GM21367 (cell line): Measurements from ENCODE around the gene EML2.
A peak's percentile ranks its signal among the peaks of the same experiment; 100 is the strongest.

Experiments
- ATAC-seq: cut with Tn5 transposase; IDR thresholded peaks from one replicate; pipeline ENCODE4 v1.9.1; 2021; ENCODE audit not compliant: unreplicated experiment

The EML2 gene

DNA sequence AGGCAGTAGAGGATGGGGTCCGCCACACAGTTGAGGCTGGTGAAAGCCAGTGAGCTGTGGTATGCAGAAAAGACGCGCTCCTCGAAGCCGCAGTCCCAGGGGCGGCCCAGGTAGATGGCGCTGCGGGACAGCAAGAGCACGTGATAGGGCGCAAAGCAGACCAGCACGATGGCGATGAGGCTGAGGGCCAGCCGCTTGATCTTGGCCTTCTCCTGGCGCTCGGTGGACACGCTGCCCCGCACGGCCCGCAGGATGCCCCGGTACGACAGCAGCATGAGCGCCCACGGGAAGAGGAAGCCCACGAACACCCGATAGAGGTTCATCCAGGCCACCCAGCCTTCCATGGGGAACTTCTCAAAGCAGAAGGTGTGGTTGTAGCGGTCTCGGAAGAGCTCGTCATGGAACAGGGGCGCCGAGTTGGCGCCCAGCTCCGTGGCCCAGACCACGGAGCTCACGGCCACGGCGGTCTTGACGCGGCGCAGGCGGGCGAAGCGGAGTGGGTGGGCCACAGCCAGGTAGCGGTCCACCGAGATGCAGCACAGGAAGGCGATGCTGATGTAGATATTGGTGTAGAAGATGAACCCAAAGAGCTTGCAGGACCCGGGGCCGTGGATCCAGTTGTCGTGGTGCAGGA, 48.1 kb downstream of the EML2 start:
- ATAC-seq, result no peak

DNA sequence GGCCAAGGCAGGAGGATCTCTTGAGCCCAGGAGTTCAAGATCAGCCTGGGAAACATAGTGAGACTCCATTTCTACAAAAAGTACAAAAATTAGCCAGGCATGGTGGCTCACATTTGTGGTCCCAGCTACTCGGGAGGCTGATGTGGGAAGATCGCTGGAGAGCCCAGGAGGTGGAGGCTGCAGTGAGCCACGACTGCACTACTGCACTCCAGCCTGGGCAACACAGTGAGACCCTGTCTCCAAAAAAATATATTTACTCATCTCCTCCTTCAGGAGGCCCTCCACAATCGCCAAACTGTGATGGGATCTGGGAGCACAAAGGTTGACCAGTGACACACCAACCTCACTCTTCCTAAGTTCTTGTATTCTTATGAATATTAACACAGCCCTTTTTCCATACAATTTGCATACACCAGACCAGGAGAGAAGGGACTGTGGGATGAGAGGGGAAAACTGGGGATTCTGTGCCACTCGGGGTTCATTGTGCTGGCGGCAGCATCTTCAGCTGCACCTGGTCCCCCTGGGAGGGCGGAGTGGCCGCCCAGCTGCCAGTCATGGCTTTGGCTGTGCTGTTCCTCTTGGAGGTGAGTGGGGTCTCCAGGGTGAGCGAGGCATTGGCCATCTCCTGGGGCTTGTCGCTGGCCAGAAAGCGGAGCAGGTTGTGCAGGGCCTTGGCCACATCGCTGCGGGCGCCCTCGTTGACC, 48.7 kb downstream of the EML2 start:
- ATAC-seq, result no peak

DNA sequence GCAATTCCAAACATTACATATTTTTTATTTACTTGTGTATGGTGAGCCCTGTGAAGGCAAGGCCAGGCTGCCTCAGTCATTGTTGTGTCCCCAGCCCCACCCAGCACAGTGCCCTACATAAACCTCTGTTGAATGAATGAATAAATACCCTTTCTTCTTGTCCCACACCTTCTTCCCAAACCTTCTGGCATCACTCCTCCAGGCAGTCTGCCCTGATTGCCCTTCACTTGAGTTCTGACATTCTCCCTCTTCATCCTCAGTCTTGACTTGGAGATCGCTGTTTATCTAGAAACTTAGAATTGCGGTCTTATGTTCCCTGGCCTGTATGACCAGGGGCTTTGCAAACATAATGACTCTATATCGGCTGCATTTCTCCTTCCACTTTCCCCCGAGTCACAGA, 49.4 kb downstream of the EML2 start:
- ATAC-seq, result no peak

DNA sequence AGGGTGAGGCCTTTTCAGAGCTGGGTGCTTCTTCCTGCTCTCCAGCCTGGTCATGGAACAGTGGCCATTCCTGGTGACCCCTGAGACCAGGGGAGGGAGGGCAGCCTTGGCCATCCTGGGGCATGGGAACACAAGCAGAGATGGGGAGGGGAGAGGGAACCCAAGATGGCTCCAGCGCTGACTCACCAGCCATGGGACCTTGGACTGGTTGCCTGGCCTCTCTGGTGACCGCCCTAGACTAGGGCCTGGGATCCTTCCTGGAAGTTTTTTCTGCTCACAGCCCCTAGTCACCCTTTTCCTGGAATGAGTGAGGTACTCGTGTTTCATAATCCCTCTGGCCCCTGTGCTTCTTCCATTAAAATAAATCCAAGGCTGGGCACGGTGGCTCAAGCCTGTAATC, 51.3 kb downstream of the EML2 start:
- ATAC-seq, result no peak

DNA sequence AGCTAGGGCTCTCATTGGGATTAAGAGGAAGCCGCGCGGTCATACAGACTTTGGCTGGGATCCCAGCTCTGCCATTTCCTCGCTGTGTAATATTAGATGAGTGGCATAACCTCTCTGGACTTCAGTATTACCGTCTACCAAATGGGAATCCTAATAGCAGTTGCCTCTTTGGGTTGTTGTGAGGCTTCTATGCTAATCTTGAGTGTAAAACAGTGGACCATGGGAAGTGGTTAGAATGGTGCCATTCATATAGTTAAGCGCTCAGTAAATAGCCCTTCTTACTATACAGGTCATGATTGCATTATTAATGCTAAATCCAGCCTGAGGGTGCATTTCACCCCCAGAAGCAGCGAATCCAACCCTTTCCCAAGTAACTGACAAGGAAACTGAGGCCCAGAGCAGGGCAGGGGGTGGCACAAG, 54.0 kb downstream of the EML2 start:
- ATAC-seq, result no peak

DNA sequence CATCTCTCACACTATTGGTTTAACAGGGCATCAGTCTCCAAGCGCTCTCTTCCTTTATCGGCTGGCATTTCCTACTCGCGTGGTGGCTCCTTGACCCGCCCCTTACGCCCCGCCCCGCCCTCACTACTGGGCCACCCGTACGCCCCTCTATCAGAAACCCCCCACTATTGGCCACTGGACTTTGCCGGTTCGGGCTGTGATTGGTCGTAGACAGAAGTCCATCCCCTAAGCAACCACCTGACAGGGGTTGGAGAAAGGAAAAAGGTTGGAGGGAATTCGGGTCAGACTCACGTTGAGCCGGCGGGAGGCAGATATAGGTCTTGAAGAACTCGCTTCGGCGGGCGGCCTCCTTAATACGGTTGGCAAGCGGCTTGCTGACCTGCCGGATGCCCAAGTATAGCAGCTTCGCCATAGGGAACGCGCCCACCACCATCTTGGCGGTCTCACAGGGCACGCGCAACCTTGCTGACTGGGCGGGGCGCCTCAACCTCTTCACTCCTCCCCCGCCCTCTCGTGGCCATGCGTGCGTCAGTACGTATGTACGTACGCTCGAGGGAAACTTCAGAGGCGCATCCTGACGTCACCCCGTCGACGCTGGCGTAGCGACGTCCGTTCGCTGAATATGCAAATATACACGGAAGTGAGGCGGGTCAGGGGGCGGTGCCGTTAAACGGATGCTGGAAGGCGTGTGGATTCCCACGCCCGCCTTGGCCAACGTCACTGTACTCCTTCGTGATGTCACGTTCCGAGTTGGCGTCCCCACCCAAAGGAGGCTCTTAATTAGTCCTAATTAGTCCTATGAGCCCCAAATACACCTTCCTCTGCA, 54.7 kb downstream of the EML2 start, which contains the start of gene OPA3:
Gene OPA3 (minus strand): TSS at position 471 of the 826 bp plus-strand sequence. CDS start 38 bp downstream, at position 433.
- peak; percentile 75 for ATAC-seq

DNA sequence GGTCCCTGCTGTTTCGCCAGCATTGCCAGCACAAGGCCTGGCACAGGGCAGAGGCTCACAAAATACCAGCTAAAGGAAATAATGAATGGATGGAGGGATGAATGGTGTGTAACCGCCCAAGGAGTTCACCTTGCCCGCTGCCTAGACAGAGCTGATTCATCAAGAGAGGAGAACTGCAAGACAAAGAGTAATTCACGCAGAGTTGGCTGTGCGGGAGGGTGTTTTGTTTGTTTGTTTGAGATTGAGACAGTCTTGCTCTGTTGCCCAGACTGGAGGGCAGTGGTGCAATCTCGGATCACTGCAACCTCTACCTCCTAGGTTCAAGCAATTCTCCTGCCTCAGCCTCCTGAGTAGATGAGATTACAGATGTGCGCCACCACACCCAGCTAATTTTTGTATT, 57.6 kb downstream of the EML2 start:
- no peak for ATAC-seq

DNA sequence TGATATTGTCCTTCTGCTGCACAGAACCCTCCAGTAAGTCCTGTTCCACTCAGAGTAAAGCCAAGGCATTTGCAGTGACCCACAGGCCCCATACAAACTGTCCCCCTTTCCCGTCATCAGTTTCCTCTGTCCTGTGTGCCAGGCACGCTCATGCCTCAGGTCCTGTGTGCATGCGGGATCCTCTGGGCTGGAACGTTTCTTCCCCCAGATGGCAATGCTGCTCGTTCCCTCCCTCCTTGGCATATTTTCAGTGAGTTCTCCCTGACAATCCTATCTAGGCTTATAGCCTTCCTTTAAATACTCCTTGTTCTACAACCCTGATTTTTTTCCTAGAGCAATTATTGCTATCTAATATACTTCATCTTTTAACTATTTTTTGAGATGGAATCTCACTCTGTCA, 60.3 kb downstream of the EML2 start:
- no peak for ATAC-seq

DNA sequence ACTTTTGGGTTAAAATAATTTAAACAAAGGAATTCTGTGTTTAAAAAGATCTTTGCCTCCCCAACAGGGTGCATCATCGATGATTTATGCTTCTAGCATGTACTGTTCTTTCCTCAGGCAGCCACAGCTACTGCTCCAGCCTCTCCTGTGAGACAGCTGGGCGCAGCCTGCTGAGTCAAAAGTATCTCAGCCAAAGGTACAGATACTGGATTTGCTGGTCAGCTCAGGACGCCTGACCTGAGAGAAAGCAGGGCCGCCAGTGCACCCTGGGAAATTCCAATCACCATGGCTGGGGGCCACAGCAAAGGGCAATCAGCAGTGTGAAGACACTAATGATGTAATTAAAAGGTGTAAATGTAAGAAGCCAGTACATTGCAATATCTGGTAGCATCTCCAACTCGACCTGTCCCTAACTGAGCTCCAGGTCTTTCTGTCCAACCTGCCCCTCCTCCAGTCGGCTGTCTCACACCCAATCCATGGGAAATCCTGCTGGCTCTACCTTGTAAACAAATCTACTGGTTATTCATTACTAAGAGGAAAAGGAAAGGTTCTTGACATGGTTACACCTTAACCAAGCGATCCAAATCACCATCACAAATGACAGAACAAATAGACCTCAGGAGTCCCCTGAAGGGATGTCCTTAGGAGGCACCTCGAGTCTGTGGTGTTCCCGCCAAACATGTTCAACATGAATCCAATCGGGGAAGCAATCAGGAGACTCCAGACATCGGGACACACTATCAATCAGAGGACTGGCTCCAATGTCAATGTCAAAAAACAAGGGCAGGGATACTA, 61.9 kb downstream of the EML2 start:
- no peak for ATAC-seq

DNA sequence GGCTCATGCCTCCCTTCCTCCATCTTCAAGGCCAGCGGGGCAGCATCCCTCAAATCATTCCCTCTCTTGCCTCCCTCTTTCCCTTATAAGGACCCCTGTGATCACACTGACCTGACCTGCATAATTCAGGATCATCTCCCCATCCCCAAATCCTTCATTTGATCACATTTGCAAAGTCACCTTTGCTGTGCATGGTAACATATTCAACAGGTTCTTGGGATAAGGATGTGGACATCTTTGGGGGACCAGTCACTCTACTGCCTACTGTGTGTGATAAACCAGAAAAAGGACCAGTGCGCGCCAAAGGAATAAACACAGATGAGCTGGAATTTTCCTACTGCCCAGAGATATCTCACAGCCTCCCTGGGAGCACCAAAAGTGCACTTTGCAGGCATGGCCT, 62.5 kb downstream of the EML2 start:
- ATAC-seq, result no peak

DNA sequence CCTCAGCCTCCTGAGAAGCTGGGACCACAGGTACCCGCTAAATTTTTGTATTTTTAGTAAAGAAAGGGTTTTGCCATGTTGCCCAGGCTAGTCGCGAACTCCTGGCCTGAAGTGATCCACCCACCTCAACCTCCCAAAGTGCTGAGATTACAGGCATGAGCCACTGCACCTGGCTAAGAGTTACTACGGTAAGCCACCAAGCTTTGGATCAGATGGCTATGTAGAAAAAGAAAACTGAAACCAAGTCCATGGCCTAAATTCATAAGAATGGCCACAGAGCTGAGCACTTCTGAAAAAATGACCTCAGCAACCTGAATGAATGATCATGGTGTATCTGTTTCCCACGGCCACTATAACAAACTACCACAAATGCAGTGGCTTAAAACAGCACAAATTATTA, 64.0 kb downstream of the EML2 start:
- no peak for ATAC-seq

DNA sequence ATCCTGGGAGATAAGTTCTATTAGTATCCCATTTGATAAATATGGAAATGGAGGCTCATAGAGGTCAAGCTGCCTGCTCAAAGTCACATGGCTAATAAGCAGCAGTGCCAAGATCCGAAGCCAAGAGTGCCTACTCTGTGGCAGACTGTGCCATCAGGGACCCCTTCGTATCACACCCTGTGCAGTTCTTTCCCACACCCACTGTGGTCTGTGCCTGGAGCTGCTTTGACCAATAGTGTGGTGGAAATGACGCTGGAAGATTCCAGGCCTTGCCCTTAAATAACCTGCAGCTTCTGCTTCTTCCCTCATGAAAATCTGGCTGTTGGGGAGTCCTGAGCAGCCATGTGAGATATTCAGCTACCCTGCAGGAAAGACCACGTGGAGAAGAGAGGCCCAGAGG, 64.7 kb downstream of the EML2 start:
- ATAC-seq, result no peak

DNA sequence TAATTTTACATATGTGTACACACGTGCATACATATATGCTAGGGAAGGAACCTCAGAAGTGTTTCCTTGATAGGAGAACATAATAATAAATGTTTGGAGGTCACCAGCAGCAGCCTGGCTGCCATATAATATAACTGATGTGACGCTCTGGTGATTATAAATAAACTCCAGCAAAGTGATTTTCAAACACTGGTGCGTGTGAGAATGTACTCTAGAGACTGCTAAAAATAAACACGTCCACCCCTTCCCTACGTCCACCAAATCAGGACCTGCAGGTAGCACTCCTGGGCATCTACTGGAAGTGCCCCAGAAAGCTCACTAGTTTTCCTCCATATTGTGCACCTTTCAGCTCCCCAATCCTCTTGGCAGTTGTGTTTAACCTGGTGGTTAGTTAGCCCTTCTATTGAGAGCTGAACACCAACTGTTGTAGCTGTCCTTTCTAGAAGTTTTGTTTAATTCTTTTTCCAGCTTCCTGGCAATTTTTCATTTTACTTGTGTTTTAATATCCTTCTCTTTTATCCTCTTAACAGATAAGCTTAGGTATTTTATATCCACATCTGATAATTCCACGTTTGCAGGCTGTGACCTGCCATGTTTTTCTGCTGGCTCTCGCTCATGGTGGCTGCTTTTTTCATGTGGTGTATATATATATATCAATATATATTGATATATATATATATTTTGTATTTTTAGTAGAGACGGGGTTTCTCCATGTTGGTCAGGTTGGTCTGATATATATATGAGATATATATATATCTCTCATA, 67.6 kb downstream of the EML2 start:
- no peak for ATAC-seq

DNA sequence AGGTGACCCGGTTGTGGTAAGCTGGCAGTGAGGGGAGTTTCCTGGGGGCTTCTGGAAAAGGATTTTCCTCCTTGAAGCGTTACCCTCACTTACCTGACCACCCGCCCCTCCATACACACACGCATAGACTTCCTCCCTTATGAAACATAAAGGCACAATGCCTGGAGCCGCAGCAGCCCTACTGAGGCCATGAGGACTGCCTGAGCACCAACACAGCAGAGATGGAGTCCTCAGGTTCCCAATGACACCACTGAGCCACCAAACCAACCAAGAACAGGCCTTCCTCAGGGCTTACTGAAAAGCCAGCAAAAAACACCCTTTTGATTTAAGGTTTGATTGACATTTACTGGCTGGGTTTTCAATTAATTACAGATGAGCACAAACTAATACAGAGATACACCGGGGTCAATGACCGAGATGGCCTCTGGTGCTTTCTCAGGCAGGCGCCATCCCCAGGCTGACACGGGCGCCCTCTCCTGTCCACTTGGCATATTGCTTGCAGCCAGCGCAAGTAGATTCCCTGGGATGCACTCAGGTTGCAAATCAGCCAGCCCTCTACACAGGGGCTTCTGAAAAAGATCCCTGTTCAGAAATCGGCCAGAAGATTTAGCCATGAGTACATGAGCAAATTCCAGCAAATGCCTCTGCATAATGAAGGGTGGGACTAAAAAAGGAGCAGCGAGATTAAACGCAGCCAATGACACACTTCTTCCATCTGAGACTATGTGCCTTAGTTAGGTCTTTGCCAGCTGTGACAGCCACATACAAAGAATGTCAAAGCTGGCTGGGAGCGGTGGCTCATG, 69.4 kb downstream of the EML2 start:
- ATAC-seq, result no peak

DNA sequence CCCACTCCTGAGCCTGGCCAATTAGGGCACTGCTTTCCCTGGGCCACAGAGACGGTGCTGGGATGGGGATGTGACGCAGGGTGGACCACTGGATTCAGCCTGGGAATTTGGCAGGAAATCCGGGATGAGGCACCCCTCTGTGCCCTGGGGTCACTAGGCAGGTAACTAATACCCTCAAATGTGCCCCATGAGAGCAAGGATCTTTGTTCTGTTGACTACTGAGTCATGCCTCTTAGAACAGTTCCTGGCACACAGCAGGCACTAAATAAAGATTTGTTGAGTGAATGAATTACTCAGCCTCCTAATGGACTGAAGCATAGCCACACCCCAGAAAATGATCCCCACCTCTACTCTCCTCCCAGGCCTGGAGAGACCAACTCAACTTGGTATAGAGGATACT, 70.5 kb downstream of the EML2 start:
- ATAC-seq, result no peak

DNA sequence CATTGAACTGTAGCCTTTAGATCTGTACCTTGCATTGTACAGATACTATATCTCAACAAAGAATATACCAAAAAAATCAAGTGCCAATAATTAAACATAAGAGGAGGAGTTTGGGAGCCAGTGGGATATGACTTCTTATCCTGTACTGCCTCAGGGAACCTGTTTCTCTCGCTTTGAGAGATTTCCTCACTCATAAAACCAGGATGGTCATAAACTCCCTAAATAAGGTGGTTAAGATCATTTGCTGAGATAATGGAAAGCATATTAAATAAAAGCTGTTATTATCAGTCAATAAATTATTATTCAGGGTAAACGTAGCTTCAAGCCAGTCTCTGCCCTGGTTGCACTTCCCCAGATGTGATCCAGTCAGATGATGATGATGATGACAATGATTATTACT, 71.6 kb downstream of the EML2 start:
- no peak for ATAC-seq

DNA sequence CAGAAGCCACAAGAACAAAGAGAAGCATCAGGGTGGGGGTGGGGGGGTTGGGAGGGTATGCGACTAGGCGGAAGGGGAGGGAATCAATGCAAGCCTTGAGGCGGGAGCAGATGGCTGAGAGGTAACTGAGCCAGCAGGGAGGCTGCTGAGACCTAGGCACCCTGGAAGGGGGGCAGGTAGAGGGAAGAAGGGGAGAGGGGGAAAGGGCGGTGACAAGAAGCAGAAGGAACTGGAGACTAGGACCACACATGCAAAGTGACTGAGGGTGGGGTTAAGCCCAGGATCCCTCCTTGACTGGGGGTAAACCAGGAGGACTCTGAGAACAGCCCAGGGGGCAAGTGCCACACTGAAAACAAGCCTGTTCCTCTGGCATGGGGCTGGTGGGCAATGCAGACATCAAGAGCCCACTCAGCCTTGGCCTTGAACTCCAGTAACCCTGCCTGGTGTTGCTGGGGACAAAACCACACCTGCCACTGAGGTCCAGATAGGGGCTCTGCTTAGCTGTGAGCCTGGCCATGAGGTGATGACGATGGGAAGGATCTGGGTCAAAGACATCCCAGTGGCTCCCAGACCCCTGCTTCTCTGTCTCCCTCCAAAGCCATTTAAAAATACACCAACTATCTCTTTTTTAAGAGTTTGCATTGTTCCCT, 74.9 kb downstream of the EML2 start:
- no peak for ATAC-seq

DNA sequence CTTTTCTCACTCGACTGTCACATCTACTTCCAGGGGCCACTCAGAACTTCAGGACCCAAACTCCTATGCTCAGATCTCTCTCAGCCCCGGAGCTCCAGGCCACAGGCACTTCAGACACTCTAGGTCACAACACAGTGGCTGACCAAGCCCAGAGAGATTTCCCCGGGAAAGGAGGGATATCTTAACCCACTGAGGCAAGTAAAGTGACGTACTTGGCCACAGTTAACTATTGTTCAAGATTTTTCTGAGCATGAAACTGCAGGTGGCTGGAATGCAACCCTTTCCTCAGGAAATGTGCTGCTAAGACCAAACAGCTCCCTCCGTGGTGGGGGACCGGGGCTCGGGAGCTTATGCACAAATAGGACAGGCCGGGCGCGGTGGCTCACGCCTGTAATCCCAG, 78.5 kb downstream of the EML2 start:
- no peak for ATAC-seq

DNA sequence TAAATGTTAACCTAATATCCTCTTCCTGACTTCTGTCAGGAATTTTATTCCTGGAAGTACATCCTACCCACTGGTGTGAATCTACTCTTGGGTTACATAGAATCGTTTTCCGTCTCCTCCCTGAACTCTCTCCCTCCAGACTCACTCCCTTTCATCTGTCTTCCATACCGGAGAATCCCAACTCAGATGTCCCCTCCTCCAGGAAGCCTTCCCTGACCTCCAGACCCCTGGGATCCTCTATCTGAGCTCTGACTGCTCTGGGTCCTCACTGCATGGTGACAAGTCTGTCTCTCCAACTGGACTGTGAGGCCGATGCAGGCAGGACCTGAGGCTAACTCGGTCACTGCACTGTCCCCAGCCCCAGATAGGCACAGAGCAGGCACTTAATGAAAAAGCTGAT, 79.2 kb downstream of the EML2 start:
- no peak for ATAC-seq
